NCI-H2107 (cell line): Measurements from ENCODE around the gene CHD1.

Source experiments
- DNase-seq: peaks from one replicate; lab custom pipeline; 2025; lab: John Stamatoyannopoulos, UW

CHD1 gene

GRCh38 chr5:98935206-98935605, 6.4 kb upstream of the CHD1 start:
- no peak for DNase-seq

- no peak for DNase-seq
Observed at GRCh38 chr5:98934546-98934945, 5.7 kb upstream of the CHD1 start.

GRCh38 chr5:98933445-98934072, 4.8 kb upstream of the CHD1 start:
- no peak for DNase-seq

- no peak for DNase-seq
Observed at GRCh38 chr5:98930972-98931762, 2.4 kb upstream of the CHD1 start.

- DNase-seq: no peak
Observed at GRCh38 chr5:98929710-98930298, 997 bp upstream of the CHD1 start.

GRCh38 chr5:98927989-98928872, 576 bp downstream of the CHD1 start:
- DNase-seq: no peak

- no peak for DNase-seq
Observed at GRCh38 chr5:98927242-98927988, 1.4 kb downstream of the CHD1 start.

GRCh38 chr5:98923966-98924365, 4.8 kb downstream of the CHD1 start:
- DNase-seq: no peak

GRCh38 chr5:98921947-98922505, 6.8 kb downstream of the CHD1 start:
- no peak for DNase-seq

GRCh38 chr5:98917433-98917832, 11.4 kb downstream of the CHD1 start:
- no peak for DNase-seq

GRCh38 chr5:98916540-98916939, 12.3 kb downstream of the CHD1 start:
- DNase-seq: no peak

GRCh38 chr5:98913911-98914310, 14.9 kb downstream of the CHD1 start:
- DNase-seq: no peak

- DNase-seq: peak; percentile 4
Observed at GRCh38 chr5:98911280-98912040, 17.3 kb downstream of the CHD1 start.

- DNase-seq: no peak
Observed at GRCh38 chr5:98909363-98909762, 19.4 kb downstream of the CHD1 start.

GRCh38 chr5:98907951-98908350, 20.9 kb downstream of the CHD1 start:
- DNase-seq: no peak

- no peak for DNase-seq
Observed at GRCh38 chr5:98906756-98907355, 22.0 kb downstream of the CHD1 start.

GRCh38 chr5:98905857-98906688, 22.7 kb downstream of the CHD1 start:
- peak; percentile 3 for DNase-seq

GRCh38 chr5:98904780-98905179, 24.0 kb downstream of the CHD1 start:
- no peak for DNase-seq

- DNase-seq: no peak
Observed at GRCh38 chr5:98902733-98903132, 26.1 kb downstream of the CHD1 start.
